Central memory CD8-positive, alpha-beta T cell (primary cell): ENCODE measurements around the gene B4GALT2.

Experiments used
- ATAC-seq: fragments of 150-1000 bp; cut with Tn5 transposase; replicated peaks from 2 replicates; pipeline ENCODE4 v1.10.0; 2022; ENCODE audit warnings: mild to moderate bottlenecking, moderate FRiP score, moderate number of reproducible peaks; ENCODE audit not compliant: poor library complexity, severe bottlenecking; ENCODE audit errors: extremely low read depth
- DNase-seq, 2 donors: peaks; one replicate each; pipeline ENCODE4 v3.0.0; 2021; ENCODE audit warnings: low spot score in 2 of 2
- H3K27ac Mint-ChIP-seq: one replicate; pipeline ENCODE4 v1.8.0; 2022; ENCODE audit warnings: low read depth, mild to moderate bottlenecking, moderate library complexity, mixed read lengths
- H3K27me3 Mint-ChIP-seq: one replicate; pipeline ENCODE4 v1.8.0; 2022; ENCODE audit warnings: mixed read lengths
- H3K36me3 Mint-ChIP-seq: one replicate; pipeline ENCODE4 v1.8.0; 2022; ENCODE audit warnings: mild to moderate bottlenecking, moderate library complexity, mixed read lengths; ENCODE audit not compliant: insufficient read depth
- H3K4me1 Mint-ChIP-seq: one replicate; pipeline ENCODE4 v1.8.0; 2022; ENCODE audit warnings: mixed read lengths
- H3K4me3 Mint-ChIP-seq: one replicate; pipeline ENCODE4 v1.8.0; 2022; ENCODE audit warnings: mild to moderate bottlenecking, moderate library complexity, mixed read lengths
- H3K9me3 Mint-ChIP-seq: one replicate; pipeline ENCODE4 v1.8.0; 2022; ENCODE audit warnings: mixed read lengths

The B4GALT2 gene, protein sequence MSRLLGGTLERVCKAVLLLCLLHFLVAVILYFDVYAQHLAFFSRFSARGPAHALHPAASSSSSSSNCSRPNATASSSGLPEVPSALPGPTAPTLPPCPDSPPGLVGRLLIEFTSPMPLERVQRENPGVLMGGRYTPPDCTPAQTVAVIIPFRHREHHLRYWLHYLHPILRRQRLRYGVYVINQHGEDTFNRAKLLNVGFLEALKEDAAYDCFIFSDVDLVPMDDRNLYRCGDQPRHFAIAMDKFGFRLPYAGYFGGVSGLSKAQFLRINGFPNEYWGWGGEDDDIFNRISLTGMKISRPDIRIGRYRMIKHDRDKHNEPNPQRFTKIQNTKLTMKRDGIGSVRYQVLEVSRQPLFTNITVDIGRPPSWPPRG

DNA sequence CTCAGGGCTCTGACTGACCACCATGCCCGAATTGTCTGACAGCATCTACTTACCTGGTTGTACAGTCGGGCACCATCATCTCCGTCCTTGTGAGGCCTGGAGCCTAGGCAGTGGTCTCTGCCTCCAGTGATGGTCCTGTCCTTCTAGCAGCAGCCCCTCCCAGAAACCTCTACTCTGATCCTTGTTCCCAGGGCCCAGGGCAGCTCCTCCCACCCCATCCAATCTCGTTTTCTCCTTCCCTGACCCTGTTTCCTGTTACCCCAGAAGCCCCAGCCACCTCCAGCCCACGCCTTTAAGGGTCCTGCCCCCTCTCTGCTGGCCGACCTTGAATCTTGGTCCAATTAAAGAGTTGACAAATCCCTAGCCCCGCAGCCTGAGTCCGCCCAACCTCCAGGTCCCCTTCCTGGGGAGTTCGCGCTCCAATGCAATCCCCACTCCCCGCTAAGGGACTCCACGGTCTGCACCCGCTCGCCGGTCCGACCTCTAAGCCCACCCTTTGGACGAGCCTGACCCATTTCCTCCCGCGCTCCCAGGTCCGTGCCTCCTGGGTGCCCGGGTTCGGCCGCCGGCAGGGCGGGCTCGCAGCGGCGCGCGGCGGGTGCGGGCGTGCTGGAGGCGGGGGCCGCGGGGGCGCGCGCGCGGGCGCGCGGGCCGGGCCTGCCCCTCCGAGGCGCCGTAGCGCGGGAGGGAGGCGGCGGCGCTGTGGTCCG lies at the start of gene B4GALT2:
Gene B4GALT2 (plus strand): TSS at position 660 of the 710 bp plus-strand sequence. CDS start 1,951 bp downstream, outside the sequence.
- Mint-ChIP-seq H3K36me3 (peaks cover 10% of the 10 kb centered on the region), H3K4me1 (peaks cover 34% of the 10 kb centered on the region), H3K9me3 (no peaks in the 10 kb centered on the region), H3K27me3 (no peaks in the 10 kb centered on the region), H3K27ac (peak within 1 kb of the TSS; percentile 12), H3K4me3 (peak within 1 kb of the TSS; percentile 89)
- ATAC-seq (no peak), DNase-seq (no peak)

DNA sequence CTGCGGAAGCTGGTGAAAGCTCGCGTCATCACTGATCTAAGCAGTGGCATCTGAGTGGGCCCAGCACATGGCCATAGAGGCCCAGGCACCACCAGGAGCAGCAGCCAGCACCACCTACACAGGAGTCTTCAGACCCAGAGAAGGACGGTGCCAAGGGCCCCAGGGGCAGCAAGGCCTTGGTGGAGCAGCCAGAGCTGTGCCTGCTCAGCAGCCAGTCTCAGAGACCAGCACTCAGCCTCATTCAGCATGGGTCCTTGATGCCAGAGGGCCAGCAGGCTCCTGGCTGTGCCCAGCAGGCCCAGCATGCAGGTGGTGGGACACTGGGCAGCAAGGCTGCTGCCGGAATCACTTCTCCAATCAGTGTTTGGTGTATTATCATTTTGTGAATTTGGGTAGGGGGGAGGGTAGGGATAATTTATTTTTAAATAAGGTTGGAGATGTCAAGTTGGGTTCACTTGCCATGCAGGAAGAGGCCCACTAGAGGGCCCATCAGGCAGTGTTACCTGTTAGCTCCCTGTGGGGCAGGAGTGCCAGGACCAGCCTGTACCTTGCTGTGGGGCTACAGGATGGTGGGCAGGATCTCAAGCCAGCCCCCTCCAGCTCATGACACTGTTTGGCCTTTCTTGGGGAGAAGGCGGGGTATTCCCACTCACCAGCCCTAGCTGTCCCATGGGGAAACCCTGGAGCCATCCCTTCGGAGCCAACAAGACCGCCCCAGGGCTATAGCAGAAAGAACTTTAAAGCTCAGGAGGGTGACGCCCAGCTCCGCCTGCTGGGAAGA lies 48.7 kb upstream of the B4GALT2 start:
- DNase-seq (no peak), ATAC-seq (no peak)
- no peak overlapping the region for H3K27ac Mint-ChIP-seq
- no peaks in the 10 kb centered on the region for H3K9me3 Mint-ChIP-seq
- H3K4me3 Mint-ChIP-seq = no peak overlapping the region
- peaks cover 19% of the 10 kb centered on the region for H3K27me3 Mint-ChIP-seq
- H3K36me3 Mint-ChIP-seq = no peaks in the 10 kb centered on the region
- H3K4me1 Mint-ChIP-seq = peaks cover 6% of the 10 kb centered on the region

DNA sequence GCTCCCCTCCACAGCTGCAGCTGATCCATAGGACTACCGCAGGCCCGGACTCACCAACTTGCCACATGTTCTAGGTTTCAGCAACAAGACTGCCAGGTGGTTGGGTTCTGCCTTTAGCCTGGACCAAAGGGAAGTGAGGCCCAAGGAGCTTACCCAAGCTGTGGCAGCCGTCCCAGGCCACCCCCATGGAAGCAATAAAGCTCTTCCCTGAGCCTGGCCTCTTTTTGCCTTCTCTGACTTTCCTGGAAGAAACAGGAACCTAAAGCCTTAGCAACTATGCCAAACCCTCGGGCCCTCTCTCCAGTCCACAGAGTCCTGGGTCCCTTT lies 48.1 kb upstream of the B4GALT2 start:
- H3K4me3 Mint-ChIP-seq = no peak overlapping the region

DNA sequence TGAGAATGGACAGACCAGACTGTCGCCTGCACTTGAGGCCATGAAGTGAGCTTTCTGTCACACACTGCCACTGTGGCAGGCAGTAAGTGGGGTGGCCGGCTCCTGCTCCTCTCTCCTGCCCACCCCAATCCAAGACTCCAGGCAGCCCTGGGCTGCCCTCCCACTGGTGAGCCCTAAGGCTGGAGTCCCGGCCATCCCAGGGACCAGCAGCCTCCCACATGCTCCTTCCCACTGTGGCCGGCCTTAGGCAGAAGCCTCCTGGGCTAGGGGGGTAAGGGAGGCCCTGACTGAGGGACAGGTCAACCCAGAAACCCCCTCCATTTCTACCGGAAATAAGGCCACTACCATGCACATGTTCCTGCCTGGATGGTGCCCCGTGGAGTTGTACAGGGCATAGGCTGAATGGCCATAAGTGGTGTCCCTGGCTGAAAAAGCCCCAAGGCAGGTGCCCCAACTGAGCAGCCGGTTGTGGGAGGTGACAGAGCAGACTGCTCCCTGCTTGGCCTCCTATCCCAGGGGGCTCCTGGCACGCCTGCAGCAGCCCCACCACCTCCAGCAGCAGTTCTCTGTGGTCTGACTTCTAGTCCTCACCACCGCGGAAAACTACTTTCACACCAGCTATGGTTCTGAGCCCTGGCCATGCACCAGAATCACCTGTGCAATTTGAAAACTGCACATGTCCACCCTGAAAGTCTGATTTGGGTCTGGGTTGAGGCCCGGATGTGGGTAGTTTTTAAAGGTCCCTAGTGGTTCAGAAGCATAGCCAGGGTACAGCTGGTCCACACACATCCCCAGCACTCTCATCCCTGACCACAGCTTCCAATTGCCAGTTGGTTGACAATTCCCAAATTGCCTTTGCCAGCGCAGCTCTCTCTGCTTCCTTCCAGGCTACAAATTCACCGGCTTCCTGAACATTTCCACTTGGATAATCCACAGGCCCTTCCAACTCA lies 47.0 kb upstream of the B4GALT2 start:
- ATAC-seq (no peak), DNase-seq (no peak)
- Mint-ChIP-seq H3K36me3 (no peaks in the 10 kb centered on the region), H3K4me1 (peaks cover 6% of the 10 kb centered on the region), H3K27me3 (peaks cover 25% of the 10 kb centered on the region), H3K27ac (no peak overlapping the region), H3K9me3 (no peaks in the 10 kb centered on the region), H3K4me3 (no peak overlapping the region)

More for the DNA sequence above, 48.1 kb upstream of the B4GALT2 start:
- no peak for ATAC-seq
- DNase-seq = no peak
- Mint-ChIP-seq H3K27me3 (peaks cover 24% of the 10 kb centered on the region), H3K4me1 (peaks cover 6% of the 10 kb centered on the region), H3K27ac (no peak overlapping the region), H3K9me3 (no peaks in the 10 kb centered on the region), H3K36me3 (no peaks in the 10 kb centered on the region)

DNA sequence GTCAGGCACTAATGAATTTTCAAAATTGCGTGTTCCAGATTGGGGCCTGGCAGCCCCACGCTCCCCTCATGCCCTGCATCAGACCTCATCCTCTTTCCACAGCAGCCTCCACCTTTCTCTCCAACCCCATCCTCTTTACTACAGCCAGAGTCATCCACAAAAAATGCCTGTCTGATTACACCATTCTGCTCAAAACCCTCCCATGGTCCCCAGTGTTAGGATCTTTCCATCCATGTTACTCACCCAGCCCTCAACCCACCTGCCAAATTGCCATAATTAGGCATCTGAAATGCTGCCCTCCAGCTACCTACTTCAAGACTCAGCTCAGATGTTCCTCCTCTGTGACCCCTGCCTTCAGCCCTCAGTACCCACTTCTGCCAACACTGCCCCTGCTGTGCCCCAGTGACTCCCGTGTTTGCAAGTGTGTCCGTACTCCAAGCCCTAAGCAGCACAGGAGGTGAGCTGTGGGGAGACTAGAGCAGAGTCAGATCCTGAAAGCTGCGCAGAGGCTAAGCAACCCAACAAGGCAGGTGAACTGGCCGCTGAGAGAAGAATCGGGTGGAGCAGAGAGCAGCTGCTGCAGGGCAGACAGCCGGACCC lies 46.1 kb upstream of the B4GALT2 start:
- no peak for ATAC-seq
- Mint-ChIP-seq H3K27me3 (peaks cover 25% of the 10 kb centered on the region), H3K4me1 (peaks cover 6% of the 10 kb centered on the region), H3K27ac (no peak overlapping the region), H3K9me3 (no peaks in the 10 kb centered on the region), H3K36me3 (no peaks in the 10 kb centered on the region), H3K4me3 (no peak overlapping the region)
- no peak for DNase-seq

DNA sequence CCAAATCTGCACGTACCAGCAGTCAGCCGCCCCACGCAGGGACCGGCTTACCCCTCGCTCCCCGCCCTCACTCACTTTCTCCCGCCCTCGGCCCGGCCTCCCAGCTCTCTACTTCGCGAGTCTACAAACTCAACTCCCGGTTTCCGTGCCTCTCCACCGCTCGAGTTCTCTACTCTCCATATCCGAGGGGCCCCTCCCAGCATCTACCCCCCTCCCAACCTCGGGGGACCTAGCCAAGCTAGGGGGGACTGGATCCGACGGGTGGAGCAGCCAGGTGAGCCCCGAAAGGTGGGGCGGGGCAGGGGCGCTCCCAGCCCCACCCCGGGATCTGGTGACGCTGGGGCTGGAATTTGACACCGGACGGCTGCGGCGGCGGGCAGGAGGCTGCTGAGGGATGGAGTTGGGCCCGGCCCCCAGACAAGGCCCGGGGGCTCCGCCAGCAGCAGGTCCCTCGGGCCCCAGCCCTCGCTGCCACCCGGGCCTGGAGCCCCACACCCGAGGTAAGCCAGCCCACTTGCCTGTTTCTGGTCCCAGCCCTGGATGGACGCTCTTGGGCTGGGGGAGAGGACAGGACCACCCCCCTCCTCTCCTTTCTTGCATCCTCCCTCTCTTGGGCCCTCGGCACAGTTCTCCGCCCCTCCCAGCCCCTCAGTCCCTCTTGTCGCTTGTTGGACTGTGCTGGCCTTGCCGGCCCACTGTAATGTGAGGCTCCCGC lies 45.5 kb upstream of the B4GALT2 start, which contains the start of gene ARTN:
Gene ARTN (plus strand): TSS at position 416 of the 715 bp plus-strand sequence. CDS start 1,856 bp downstream, outside the sequence.
- Mint-ChIP-seq H3K27me3 (peaks cover 25% of the 10 kb centered on the region), H3K9me3 (no peaks in the 10 kb centered on the region), H3K36me3 (no peaks in the 10 kb centered on the region), H3K4me1 (peaks cover 6% of the 10 kb centered on the region), H3K4me3 (no peak within 1 kb of the TSS), H3K27ac (no peak within 1 kb of the TSS)
- ATAC-seq (no peak), DNase-seq (no peak)

DNA sequence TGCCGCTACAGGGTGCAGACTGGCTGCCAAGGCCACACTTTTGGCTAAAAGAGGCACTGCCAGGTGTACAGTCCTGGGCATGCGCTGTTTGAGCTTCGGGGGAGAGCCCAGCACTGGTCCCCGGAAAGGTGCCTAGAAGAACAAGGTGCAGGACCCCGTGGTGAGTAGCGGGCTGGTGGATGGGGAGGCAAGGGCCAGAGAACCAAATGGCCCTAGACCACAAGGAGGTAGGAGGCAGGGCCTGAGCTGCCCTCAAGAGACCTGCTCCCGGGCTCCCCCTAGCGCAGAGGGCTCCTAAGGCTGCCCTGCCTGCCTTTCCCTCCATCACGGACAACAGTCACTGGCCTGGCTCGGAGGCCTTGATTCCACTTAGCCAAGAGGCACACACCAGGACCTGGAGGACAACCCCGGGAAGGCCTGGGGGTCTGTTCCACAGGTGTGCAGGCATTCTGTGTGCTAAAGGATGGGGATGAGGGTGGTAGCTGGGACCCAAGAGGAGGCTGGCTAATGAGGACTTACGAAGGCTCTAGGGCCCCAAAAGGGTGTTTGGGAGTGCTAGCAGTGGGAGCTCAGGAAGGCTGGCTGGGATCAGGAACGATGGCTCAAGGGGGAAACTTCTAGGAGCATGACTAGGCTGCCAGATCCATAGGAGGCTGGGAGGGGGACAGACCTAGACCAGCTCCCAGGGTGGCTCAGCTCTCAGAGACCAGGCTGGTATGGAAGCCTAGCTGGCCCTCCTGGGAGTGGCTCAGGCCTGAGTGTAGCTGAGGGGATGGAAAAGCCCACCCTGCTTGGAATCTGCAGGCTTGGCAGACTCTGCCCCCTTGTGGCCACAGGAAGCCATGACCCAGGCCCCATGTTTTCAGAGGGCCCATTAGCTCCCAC lies 44.7 kb upstream of the B4GALT2 start:
- no peak for ATAC-seq
- peak; percentile 24 to 35 for DNase-seq
- Mint-ChIP-seq H3K4me1 (peaks cover 6% of the 10 kb centered on the region), H3K9me3 (no peaks in the 10 kb centered on the region), H3K27ac (no peak overlapping the region), H3K36me3 (no peaks in the 10 kb centered on the region), H3K27me3 (peaks cover 25% of the 10 kb centered on the region), H3K4me3 (no peak overlapping the region)

DNA sequence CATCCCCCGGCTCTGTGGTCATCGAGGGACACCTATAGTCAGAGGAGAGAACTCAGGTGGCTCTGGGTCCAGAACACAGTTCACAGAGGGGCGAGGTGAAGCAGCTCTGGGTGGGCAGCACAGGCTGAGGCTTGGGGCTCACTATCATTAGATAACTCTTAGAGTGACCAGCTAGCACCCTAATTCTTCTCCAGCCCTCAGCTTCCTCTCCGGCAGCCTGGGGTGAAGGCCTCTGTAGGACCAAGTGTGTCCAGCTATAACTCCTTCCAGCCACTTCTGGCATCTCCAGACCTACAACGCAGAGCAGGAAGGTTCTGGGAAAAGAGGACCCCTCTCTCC lies 44.1 kb upstream of the B4GALT2 start:
- DNase-seq (no peak), ATAC-seq (no peak)
- no peak overlapping the region for H3K4me3 Mint-ChIP-seq
- H3K27me3 Mint-ChIP-seq = peaks cover 25% of the 10 kb centered on the region
- H3K9me3 Mint-ChIP-seq = no peaks in the 10 kb centered on the region
- no peak overlapping the region for H3K27ac Mint-ChIP-seq
- no peaks in the 10 kb centered on the region for H3K36me3 Mint-ChIP-seq
- H3K4me1 Mint-ChIP-seq = peaks cover 6% of the 10 kb centered on the region

DNA sequence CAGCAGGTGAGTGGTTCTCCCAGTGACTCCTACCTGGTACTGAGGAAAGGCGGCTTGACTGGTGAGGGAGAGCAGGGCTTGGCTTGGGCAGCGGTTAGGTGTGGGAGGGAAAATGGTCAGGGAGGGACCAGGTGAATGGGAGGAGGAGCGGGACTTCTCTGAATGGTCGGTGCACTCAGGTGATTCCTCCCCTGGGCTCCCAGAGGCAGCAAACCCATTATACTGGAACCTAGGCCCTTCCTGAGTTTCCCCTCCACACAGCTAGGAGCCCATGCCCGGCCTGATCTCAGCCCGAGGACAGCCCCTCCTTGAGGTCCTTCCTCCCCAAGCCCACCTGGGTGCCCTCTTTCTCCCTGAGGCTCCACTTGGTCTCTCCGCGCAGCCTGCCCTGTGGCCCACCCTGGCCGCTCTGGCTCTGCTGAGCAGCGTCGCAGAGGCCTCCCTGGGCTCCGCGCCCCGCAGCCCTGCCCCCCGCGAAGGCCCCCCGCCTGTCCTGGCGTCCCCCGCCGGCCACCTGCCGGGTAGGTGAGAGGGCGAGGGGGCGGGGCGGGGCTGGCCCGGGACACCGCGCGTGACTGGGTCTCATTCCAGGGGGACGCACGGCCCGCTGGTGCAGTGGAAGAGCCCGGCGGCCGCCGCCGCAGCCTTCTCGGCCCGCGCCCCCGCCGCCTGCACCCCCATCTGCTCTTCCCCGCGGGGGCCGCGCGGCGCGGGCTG lies 43.1 kb upstream of the B4GALT2 start:
- no peak overlapping the region for H3K27ac Mint-ChIP-seq
- H3K9me3 Mint-ChIP-seq = no peaks in the 10 kb centered on the region
- peaks cover 2% of the 10 kb centered on the region for H3K36me3 Mint-ChIP-seq
- DNase-seq (no peak), ATAC-seq (no peak)
- peak overlapping the region; percentile 36 for H3K4me3 Mint-ChIP-seq
- H3K27me3 Mint-ChIP-seq = peaks cover 25% of the 10 kb centered on the region
- peaks cover 6% of the 10 kb centered on the region for H3K4me1 Mint-ChIP-seq

DNA sequence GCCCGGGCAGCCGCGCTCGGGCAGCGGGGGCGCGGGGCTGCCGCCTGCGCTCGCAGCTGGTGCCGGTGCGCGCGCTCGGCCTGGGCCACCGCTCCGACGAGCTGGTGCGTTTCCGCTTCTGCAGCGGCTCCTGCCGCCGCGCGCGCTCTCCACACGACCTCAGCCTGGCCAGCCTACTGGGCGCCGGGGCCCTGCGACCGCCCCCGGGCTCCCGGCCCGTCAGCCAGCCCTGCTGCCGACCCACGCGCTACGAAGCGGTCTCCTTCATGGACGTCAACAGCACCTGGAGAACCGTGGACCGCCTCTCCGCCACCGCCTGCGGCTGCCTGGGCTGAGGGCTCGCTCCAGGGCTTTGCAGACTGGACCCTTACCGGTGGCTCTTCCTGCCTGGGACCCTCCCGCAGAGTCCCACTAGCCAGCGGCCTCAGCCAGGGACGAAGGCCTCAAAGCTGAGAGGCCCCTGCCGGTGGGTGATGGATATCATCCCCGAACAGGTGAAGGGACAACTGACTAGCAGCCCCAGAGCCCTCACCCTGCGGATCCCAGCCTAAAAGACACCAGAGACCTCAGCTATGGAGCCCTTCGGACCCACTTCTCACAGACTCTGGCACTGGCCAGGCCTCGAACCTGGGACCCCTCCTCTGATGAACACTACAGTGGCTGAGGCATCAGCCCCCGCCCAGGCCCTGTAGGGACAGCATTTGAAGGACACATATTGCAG lies 42.4 kb upstream of the B4GALT2 start:
- ATAC-seq (no peak), DNase-seq (no peak)
- no peaks in the 10 kb centered on the region for H3K9me3 Mint-ChIP-seq
- H3K36me3 Mint-ChIP-seq = peaks cover 2% of the 10 kb centered on the region
- H3K4me1 Mint-ChIP-seq = peaks cover 6% of the 10 kb centered on the region
- peak overlapping the region; percentile 58 for H3K4me3 Mint-ChIP-seq
- peaks cover 25% of the 10 kb centered on the region for H3K27me3 Mint-ChIP-seq
- H3K27ac Mint-ChIP-seq = no peak overlapping the region
